ENCODE results near the gene PHLDB1. TPM values are rescaled to one million over a fixed set of nuclear protein-coding genes. Genes with fewer than 3 reads are reported as not detected.

The PHLDB1 gene
- total RNA-seq, 1 donor from 2014 or later, result 164 TPM

DNA sequence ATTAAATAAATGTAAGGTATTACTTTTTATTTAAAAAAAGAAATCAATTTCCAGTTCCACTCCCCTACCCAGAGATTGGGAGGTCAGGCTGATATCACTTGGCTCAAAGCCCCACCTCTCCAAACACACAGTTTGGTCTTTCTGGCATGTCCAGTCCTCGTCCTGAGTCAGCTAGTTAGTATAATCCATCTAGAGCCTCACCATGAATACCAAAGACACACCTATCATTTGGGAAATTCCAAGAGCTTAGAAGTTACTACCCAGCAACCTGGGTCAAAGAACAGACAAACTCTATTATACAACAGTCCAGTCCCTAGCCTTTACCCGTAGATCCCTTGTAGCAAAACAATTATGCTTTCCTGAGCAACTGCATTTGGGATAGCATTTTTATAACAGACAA, 62.6 kb downstream of the PHLDB1 start:
- H3K4me3 Mint-ChIP-seq (ENCODE audit: unreplicated experiment), result no peak overlapping the region
- H3K36me3 Mint-ChIP-seq (ENCODE audit: low read depth), result no peaks in the 10 kb centered on the region
- DNase-seq (ENCODE audit: low spot score), result no peak
- H3K9me3 Mint-ChIP-seq (ENCODE audit: low read depth), result peaks cover 18% of the 10 kb centered on the region
- H3K27ac Mint-ChIP-seq (ENCODE audit: unreplicated experiment), result no peak overlapping the region
- no peaks in the 10 kb centered on the region for H3K4me1 Mint-ChIP-seq (ENCODE audit: low read depth)
- H3K27me3 Mint-ChIP-seq (ENCODE audit: low read depth), result peaks cover 3% of the 10 kb centered on the region
- TF ChIP-seq, protein P1, sequence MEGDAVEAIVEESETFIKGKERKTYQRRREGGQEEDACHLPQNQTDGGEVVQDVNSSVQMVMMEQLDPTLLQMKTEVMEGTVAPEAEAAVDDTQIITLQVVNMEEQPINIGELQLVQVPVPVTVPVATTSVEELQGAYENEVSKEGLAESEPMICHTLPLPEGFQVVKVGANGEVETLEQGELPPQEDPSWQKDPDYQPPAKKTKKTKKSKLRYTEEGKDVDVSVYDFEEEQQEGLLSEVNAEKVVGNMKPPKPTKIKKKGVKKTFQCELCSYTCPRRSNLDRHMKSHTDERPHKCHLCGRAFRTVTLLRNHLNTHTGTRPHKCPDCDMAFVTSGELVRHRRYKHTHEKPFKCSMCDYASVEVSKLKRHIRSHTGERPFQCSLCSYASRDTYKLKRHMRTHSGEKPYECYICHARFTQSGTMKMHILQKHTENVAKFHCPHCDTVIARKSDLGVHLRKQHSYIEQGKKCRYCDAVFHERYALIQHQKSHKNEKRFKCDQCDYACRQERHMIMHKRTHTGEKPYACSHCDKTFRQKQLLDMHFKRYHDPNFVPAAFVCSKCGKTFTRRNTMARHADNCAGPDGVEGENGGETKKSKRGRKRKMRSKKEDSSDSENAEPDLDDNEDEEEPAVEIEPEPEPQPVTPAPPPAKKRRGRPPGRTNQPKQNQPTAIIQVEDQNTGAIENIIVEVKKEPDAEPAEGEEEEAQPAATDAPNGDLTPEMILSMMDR (IDR thresholded peaks at IDR 0.05), result no peak

DNA sequence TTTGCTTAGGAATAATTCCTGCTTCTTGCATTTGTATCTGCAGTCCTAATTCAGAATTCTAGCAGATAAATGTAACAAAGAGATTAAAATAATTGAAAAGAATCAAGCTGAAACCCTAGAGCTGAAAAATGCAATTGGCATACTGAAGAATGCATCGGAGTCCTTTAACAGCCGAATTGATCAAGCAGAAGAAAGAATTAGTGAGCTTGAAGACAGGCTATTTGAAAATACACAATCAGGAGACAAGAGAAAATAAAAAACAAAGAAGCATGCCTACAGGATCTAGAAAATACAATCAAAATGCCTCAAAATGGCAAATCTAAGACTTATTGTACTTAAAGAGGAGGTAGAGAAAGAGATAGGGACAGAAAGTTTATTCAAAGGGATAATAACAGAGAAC, 63.8 kb downstream of the PHLDB1 start:
- no peaks in the 10 kb centered on the region for H3K36me3 Mint-ChIP-seq (ENCODE audit: low read depth)
- no peak for DNase-seq (ENCODE audit: low spot score)
- TF ChIP-seq, protein P1 (IDR thresholded peaks at IDR 0.05), result no peak
- H3K4me3 Mint-ChIP-seq (ENCODE audit: unreplicated experiment), result no peak overlapping the region
- H3K4me1 Mint-ChIP-seq (ENCODE audit: low read depth), result no peaks in the 10 kb centered on the region
- H3K27ac Mint-ChIP-seq (ENCODE audit: unreplicated experiment), result no peak overlapping the region
- H3K9me3 Mint-ChIP-seq (ENCODE audit: low read depth), result peaks cover 18% of the 10 kb centered on the region
- H3K27me3 Mint-ChIP-seq (ENCODE audit: low read depth), result peaks cover 3% of the 10 kb centered on the region

DNA sequence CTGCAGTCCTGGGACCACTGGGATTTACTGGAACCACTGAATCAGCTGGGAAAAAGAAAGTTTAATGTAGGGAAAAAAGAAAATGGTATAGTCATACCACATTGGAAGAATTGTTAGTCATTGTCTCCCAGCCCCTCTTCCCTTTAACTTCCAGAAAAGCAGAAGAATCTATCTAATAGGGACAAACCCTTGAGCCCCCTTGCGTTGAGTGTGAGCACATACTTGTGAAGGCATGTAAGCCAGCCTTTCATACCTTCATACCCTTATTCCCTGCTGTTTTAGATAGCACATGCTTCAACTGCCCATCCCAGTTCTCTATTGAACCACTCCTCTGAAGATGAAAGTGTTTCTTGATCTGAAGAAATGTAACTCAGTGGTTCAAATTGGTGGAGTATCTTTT, 65.4 kb downstream of the PHLDB1 start:
- Mint-ChIP-seq H3K4me3 (ENCODE audit: unreplicated experiment) (no peak overlapping the region), H3K27me3 (ENCODE audit: low read depth) (peaks cover 3% of the 10 kb centered on the region), H3K36me3 (ENCODE audit: low read depth) (no peaks in the 10 kb centered on the region), H3K4me1 (ENCODE audit: low read depth) (no peaks in the 10 kb centered on the region), H3K27ac (ENCODE audit: unreplicated experiment) (no peak overlapping the region), H3K9me3 (ENCODE audit: low read depth) (peaks cover 18% of the 10 kb centered on the region)
- TF ChIP-seq, protein P1 (IDR thresholded peaks at IDR 0.05), result peak; percentile 49
- no peak for DNase-seq (ENCODE audit: low spot score)

DNA sequence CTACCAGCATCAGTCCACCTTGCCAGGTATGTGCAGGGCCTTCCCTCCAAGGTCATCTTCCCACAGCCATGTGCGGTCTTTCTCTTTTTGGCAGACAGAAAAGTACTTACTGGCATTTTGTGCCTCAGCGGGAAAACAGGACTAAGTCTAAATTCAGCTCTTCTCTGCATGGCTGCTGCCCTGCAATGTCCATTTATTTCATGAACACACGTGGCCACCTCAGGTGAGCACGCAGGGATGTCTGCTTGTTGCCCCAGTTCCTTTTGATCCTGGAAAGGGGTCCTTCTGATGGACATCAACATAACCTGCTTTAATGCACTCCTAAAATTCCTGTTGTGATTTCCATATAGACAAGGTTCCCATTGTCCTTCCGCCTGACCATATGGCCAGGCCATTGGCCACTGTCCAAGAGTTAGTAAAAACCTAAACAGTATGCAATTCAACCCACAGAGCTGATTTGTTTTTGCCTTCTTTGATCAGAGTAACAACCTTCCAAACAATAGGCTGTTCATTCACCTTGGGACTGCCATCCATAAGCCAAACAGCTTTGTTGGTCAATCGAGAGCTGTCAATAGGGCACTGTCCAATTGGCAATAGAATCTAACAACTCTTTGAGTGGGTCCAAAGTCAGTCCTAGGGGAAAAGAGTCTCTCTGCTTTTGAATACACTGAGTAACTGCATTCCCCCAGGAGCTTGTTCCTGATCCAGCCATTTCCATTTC, 66.1 kb downstream of the PHLDB1 start:
- no peaks in the 10 kb centered on the region for H3K36me3 Mint-ChIP-seq (ENCODE audit: low read depth)

DNA sequence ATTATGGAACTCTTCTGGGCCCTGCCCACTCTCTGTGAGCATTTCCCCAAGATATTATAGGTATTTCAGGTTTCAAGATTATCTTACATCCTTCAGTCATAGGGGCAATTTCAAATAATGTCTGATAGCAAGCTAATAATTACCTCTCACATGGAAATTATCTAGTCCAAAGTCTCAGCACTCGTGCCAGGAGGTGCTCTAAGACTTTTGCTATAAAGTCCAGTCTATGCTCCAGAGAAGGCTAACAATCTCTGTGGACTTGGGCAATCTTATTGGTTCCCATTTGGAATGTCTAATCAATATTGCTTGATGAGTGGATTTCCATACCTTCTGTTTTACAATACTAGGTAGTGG, 66.6 kb downstream of the PHLDB1 start:
- TF ChIP-seq, protein P1 (IDR thresholded peaks at IDR 0.05), result no peak
- Mint-ChIP-seq H3K36me3 (ENCODE audit: low read depth) (no peaks in the 10 kb centered on the region), H3K4me3 (ENCODE audit: unreplicated experiment) (no peak overlapping the region), H3K27me3 (ENCODE audit: low read depth) (peaks cover 3% of the 10 kb centered on the region), H3K27ac (ENCODE audit: unreplicated experiment) (no peak overlapping the region), H3K4me1 (ENCODE audit: low read depth) (no peaks in the 10 kb centered on the region), H3K9me3 (ENCODE audit: low read depth) (peaks cover 18% of the 10 kb centered on the region)
- DNase-seq (ENCODE audit: low spot score), result no peak

More for the DNA sequence above, 66.1 kb downstream of the PHLDB1 start:
- no peak for DNase-seq (ENCODE audit: low spot score)
- peaks cover 18% of the 10 kb centered on the region for H3K9me3 Mint-ChIP-seq (ENCODE audit: low read depth)
- H3K4me1 Mint-ChIP-seq (ENCODE audit: low read depth), result no peaks in the 10 kb centered on the region
- no peak overlapping the region for H3K27ac Mint-ChIP-seq (ENCODE audit: unreplicated experiment)
- peaks cover 3% of the 10 kb centered on the region for H3K27me3 Mint-ChIP-seq (ENCODE audit: low read depth)
- H3K4me3 Mint-ChIP-seq (ENCODE audit: unreplicated experiment), result no peak overlapping the region
- TF ChIP-seq, protein P1 (IDR thresholded peaks at IDR 0.05), result no peak
